GM23248 (cell line): ENCODE results near the gene STK17B.

Source experiments
- EZH2 ChIP-seq: fragments of 200-600 bp; sonication (generic); IDR thresholded peaks from 2 replicates; pipeline ENCODE4 v1.6.1; 2018; ENCODE audit warnings: antibody characterized with exemption, mild to moderate bottlenecking; ENCODE audit not compliant: insufficient read depth, poor library complexity, severe bottlenecking
- EZH2phosphoT487 ChIP-seq: fragments of 200-600 bp; sonication (generic); IDR thresholded peaks from 2 replicates; pipeline ENCODE4 v1.6.1; 2018; ENCODE audit warnings: antibody characterized with exemption, moderate library complexity, mild to moderate bottlenecking, low read depth; ENCODE audit not compliant: insufficient read depth

DNA sequence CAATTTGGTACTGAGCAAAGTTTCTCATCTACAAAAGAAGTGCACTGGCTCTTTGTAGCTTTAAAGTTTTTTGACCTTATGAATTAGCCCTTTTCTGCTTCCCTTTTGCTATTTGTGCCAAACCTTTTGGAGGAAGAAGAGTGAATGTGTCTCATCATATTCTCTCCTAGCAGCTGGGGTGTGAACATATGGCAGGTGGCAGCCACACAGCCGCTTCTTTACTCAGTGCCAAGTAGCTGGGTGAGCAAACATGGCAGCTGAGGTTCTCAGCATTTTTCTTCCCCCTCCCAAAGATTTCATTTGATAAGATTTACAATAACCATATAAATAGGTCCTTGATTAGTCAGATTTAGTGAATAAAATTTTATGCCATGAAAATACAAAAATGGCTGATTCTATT, 46.7 kb upstream of the STK17B start:
- TF ChIP-seq EZH2 (no peak), EZH2phosphoT487 (no peak)
